Esophagus mucosa (tissue), 1 donor: Measurements from ENCODE around the gene IL24. TPM values are rescaled to one million over a fixed set of nuclear protein-coding genes. Genes with fewer than 3 reads are reported as not detected.
A peak's percentile ranks its signal among the peaks of the same experiment; 100 is the strongest.

ENCODE experiments used
- ATAC-seq: fragments of 200-7000 bp; cut with Tn5 transposase; one replicate; pipeline ENCODE4 v1.9.1; 2020
- total RNA-seq: library from RNA; stranded (reverse); gene quantifications from one replicate; pipeline ENCODE4 v1.2.4, GENCODE V29; 2023
- donor health status: DM: yes; HTN: yes; CAD: no.

IL24 gene
- total RNA-seq, 1 donor from 2014 or later, result 0.12 TPM

- ATAC-seq, result no peak
These were observed 14.7 kb upstream of the IL24 start for GRCh38 chr1:206882555-206882954.

- ATAC-seq, result no peak
These were observed 14.1 kb upstream of the IL24 start for GRCh38 chr1:206883160-206883559.

- no peak for ATAC-seq
These were observed 13.4 kb upstream of the IL24 start for GRCh38 chr1:206883876-206884275.

- ATAC-seq, result peak; percentile 83
These were observed 11.7 kb upstream of the IL24 start for GRCh38 chr1:206885341-206886060.

- no peak for ATAC-seq
These were observed 10.4 kb upstream of the IL24 start for GRCh38 chr1:206886831-206887230.

GRCh38 chr1:206887701-206888100, 9.5 kb upstream of the IL24 start:
- no peak for ATAC-seq

GRCh38 chr1:206890125-206891060, 6.8 kb upstream of the IL24 start:
- ATAC-seq, result peak; percentile 53

GRCh38 chr1:206891412-206891811, 5.8 kb upstream of the IL24 start:
- no peak for ATAC-seq

- ATAC-seq, result no peak
These were observed 4.8 kb upstream of the IL24 start for GRCh38 chr1:206892351-206892984.

- ATAC-seq, result no peak
These were observed 3.9 kb upstream of the IL24 start for GRCh38 chr1:206893380-206893779.

GRCh38 chr1:206895325-206895724, 1.9 kb upstream of the IL24 start:
- peak; percentile 84 for ATAC-seq

GRCh38 chr1:206895837-206896242, 1.4 kb upstream of the IL24 start:
- ATAC-seq, result no peak

GRCh38 chr1:206896261-206896660, 982 bp upstream of the IL24 start:
- no peak for ATAC-seq

- ATAC-seq, result no peak
These were observed 1.1 kb downstream of the IL24 start for GRCh38 chr1:206898089-206898914.

GRCh38 chr1:206898915-206899431, 1.7 kb downstream of the IL24 start:
- ATAC-seq, result no peak

- ATAC-seq, result no peak
These were observed 2.5 kb downstream of the IL24 start for GRCh38 chr1:206899717-206900116.

- no peak for ATAC-seq
These were observed 2.9 kb downstream of the IL24 start for GRCh38 chr1:206900149-206900548.

GRCh38 chr1:206901944-206902343, 4.7 kb downstream of the IL24 start:
- no peak for ATAC-seq

- ATAC-seq, result no peak
These were observed 5.5 kb downstream of the IL24 start for GRCh38 chr1:206902702-206903101.

- no peak for ATAC-seq
These were observed 6.4 kb downstream of the IL24 start for GRCh38 chr1:206903687-206904086.

GRCh38 chr1:206904423-206905142, 7.3 kb downstream of the IL24 start:
- no peak for ATAC-seq
